Measurements from ENCODE around the gene KIF7. TPM values are rescaled to one million over a fixed set of nuclear protein-coding genes. Genes with fewer than 3 reads are reported as not detected.

Gene KIF7
- polyA plus RNA-seq, 1 of the 3 experiments (the other 2 are of a cell fraction): 12.0 TPM

- no peaks in the 10 kb centered on the region for H3K4me1 ChIP-seq (ENCODE audit: control insufficient read depth in 1 of 2, insufficient read depth in 2 of 2, low read depth in 1 of 2, low read length in 1 of 2)
- H3K9me2 ChIP-seq: no peaks in the 10 kb centered on the region
- no peaks in the 10 kb centered on the region for H3K27me3 ChIP-seq (ENCODE audit: insufficient read depth)
- H3K9ac ChIP-seq: no peak overlapping the region
- H2AFZ ChIP-seq (ENCODE audit: low read depth): no peak overlapping the region
- peak; percentile 23 for DNase-seq
- H3K79me2 ChIP-seq (ENCODE audit: insufficient read depth): no peaks in the 10 kb centered on the region; the same call in 1 of the 2 replicates
- H3K9me3 ChIP-seq: no peaks in the 10 kb centered on the region
- no peak overlapping the region for H3K27ac ChIP-seq (ENCODE audit: low read depth in 2 of 2, low read length in 1 of 2)
- no peaks in the 10 kb centered on the region for H4K20me1 ChIP-seq (ENCODE audit: insufficient read depth)
- ChIA-PET POLR2A (no interaction called here), CTCF (interaction anchor here (0.6 to 5.5 kb wide), 3 partner anchors 19 to 45 kb away, joined by 3 to 27 read pairs (median 3); no protein-coding TSS in a partner anchor)
- no peak overlapping the region for H3K4me3 ChIP-seq (ENCODE audit: low read depth in 2 of 2, low read length in 1 of 2)
- H3F3A ChIP-seq (replicated peaks; ENCODE audit: insufficient read depth): peaks cover 4% of the 10 kb centered on the region
- H3K36me3 ChIP-seq (replicated peaks in 1 of 2; ENCODE audit: control insufficient read depth in 1 of 2, insufficient read depth in 2 of 2, low read length in 1 of 2): peaks cover 24 to 90% of the 10 kb centered on the region in 2 experiments
- WGBS (ENCODE audit: low lambda C conversion rate): 96% methylated on average over 4 of the region's 8 CpGs
- no peak for TF ChIP-seq MAX (IDR thresholded peaks at IDR 0.05; ENCODE audit: low read depth)
- TF ChIP-seq CTCF (IDR thresholded peaks at IDR 0.05): no peak
- no peak for TF ChIP-seq RXRA (IDR thresholded peaks at IDR 0.05; ENCODE audit: borderline replicate concordance, low read depth)
- TF ChIP-seq JUND (IDR thresholded peaks at IDR 0.05): no peak
- TF ChIP-seq TCF12 (IDR thresholded peaks at IDR 0.05): no peak
- no peak for TF ChIP-seq FOSL2 (IDR thresholded peaks at IDR 0.05; ENCODE audit: borderline replicate concordance, low read depth)
- no peak for TF ChIP-seq PBX3 (IDR thresholded peaks at IDR 0.05)
- no peak for TF ChIP-seq TEAD4 (IDR thresholded peaks at IDR 0.05; ENCODE audit: borderline replicate concordance, insufficient read depth)
- no peak overlapping the region for H3K4me2 ChIP-seq
Measured at GRCh38 chr15:89627256-89627970, 27.9 kb downstream of the KIF7 start.

- Histone ChIP-seq H3K4me1 (ENCODE audit: control insufficient read depth in 1 of 2, insufficient read depth in 2 of 2, low read depth in 1 of 2, low read length in 1 of 2) (no peaks in the 10 kb centered on the region), H3K79me2 (ENCODE audit: insufficient read depth) (no peaks in the 10 kb centered on the region; the same call in 1 of the 2 replicates), H3K4me3 (ENCODE audit: low read depth in 2 of 2, low read length in 1 of 2) (no peak overlapping the region), H4K20me1 (ENCODE audit: insufficient read depth) (no peaks in the 10 kb centered on the region), H3K36me3 (replicated peaks in 1 of 2; ENCODE audit: control insufficient read depth in 1 of 2, insufficient read depth in 2 of 2, low read length in 1 of 2) (peaks cover 30 to 80% of the 10 kb centered on the region in 2 experiments), H3K9me2 (no peaks in the 10 kb centered on the region), H3K4me2 (no peak overlapping the region), H3F3A (replicated peaks; ENCODE audit: insufficient read depth) (peaks cover 4% of the 10 kb centered on the region), H3K27me3 (ENCODE audit: insufficient read depth) (no peaks in the 10 kb centered on the region), H3K27ac (ENCODE audit: low read depth in 2 of 2, low read length in 1 of 2) (no peak overlapping the region), H3K9ac (no peak overlapping the region), H2AFZ (ENCODE audit: low read depth) (no peak overlapping the region), H3K9me3 (no peaks in the 10 kb centered on the region)
- 100% methylated on average over 6 of the region's 9 CpGs for WGBS (ENCODE audit: low lambda C conversion rate)
- ChIA-PET CTCF (interaction anchor here (0.6 kb wide), 1 partner anchor 21 kb away, joined by 3 read pairs; no protein-coding TSS in a partner anchor), POLR2A (no interaction called here)
- DNase-seq: no peak
- no peak for TF ChIP-seq SMC3 (IDR thresholded peaks at IDR 0.05; ENCODE audit: low read depth, low read length)
- no peak for TF ChIP-seq TCF12 (IDR thresholded peaks at IDR 0.05)
- no peak for TF ChIP-seq NRF1 (IDR thresholded peaks at IDR 0.05; ENCODE audit: low read depth, low read length)
- TF ChIP-seq TAF1 (IDR thresholded peaks at IDR 0.05; ENCODE audit: borderline replicate concordance, low read depth, low read length): no peak
- TF ChIP-seq MEF2A (IDR thresholded peaks at IDR 0.05; ENCODE audit: borderline replicate concordance, low read depth): no peak
- TF ChIP-seq IRF3 (IDR thresholded peaks at IDR 0.05; ENCODE audit: low read depth, low read length): no peak
- TF ChIP-seq REST (IDR thresholded peaks at IDR 0.05; ENCODE audit: low read depth, low read length): no peak
- TF ChIP-seq EP300 (IDR thresholded peaks at IDR 0.05; ENCODE audit: borderline replicate concordance in 1 of 2, low read depth in 1 of 2, low read length in 1 of 2): no peak
- TF ChIP-seq PBX3 (IDR thresholded peaks at IDR 0.05): no peak
- TF ChIP-seq TEAD4 (IDR thresholded peaks at IDR 0.05; ENCODE audit: borderline replicate concordance, insufficient read depth): no peak
- TF ChIP-seq MAX (IDR thresholded peaks at IDR 0.05; ENCODE audit: low read depth): no peak
- no peak for TF ChIP-seq POLR2AphosphoS5 (IDR thresholded peaks at IDR 0.05; ENCODE audit: low read depth, low read length)
Measured at GRCh38 chr15:89625716-89626115, 29.6 kb downstream of the KIF7 start.

Data from SK-N-SH (cell line).